ENCODE data around the gene C6orf62. TPM values are rescaled to one million over a fixed set of nuclear protein-coding genes. Genes with fewer than 3 reads are reported as not detected.
"Not testable (repeated sequence)": the region's sequence is repeated elsewhere in the genome, so short reads cannot be mapped to it uniquely, and the experiment has no call there.

The C6orf62 gene
- total and polyA plus RNA-seq, 2 donors (not counting 1 experiment from before 2014, with no cell fraction given) = 69.2 to 143 TPM

- Mint-ChIP-seq H3K27me3 (peaks cover 7% of the 10 kb centered on the region), H3K27ac (no peak overlapping the region), H3K4me1 (no peaks in the 10 kb centered on the region), H3K9me3 (ENCODE audit: insufficient read depth) (no peaks in the 10 kb centered on the region), H3K4me3 (no peak overlapping the region)
- ATAC-seq (ENCODE audit: low read depth) (no peak), DNase-seq (no peak)
- TF ChIP-seq EZH2 (IDR thresholded peaks at IDR 0.05; ENCODE audit: borderline replicate concordance, insufficient read depth, low read depth, low read length, poor library complexity, severe bottlenecking) = no peak
- Histone ChIP-seq H3K4me1 (ENCODE audit: control insufficient read depth in 2 of 2, insufficient read depth in 2 of 2, low read length in 2 of 2) (no peaks in the 10 kb centered on the region), H3K36me3 (replicated peaks in 1 of 2; ENCODE audit: control extremely low read depth in 1 of 2, control insufficient read depth in 1 of 2, extremely low read depth in 1 of 2, insufficient read depth in 2 of 2, low read length in 1 of 2) (no peaks in the 10 kb centered on the region), H4K20me1 (ENCODE audit: control insufficient read depth, insufficient read depth, low read length, poor library complexity, severe bottlenecking) (no peaks in the 10 kb centered on the region), H2AFZ (ENCODE audit: insufficient read depth, low read depth, low read length, poor library complexity, severe bottlenecking) (no peak overlapping the region), H3K79me2 (ENCODE audit: control insufficient read depth, insufficient read depth, low read length) (no peaks in the 10 kb centered on the region), H3K4me3 (ENCODE audit: control extremely low read depth in 1 of 5, extremely low read depth in 1 of 5, insufficient read depth in 1 of 5, low read depth in 2 of 5, low read length in 4 of 5) (no peak overlapping the region), H3K27ac (ENCODE audit: low read length in 2 of 2) (no peak overlapping the region), H3K9ac (ENCODE audit: low read length) (no peak overlapping the region), H3K9me3 (ENCODE audit: control extremely low read depth in 1 of 3, control insufficient read depth in 2 of 3, insufficient read depth in 1 of 3, low read length in 2 of 3) (no peaks in the 10 kb centered on the region), H3K27me3 (replicated peaks in 1 of 4; ENCODE audit: control extremely low read depth in 1 of 4, control insufficient read depth in 3 of 4, insufficient read depth in 4 of 4, low read length in 3 of 4) (no peaks in the 10 kb centered on the region), H3K4me2 (replicated peaks; ENCODE audit: low read depth, low read length, poor library complexity, severe bottlenecking) (no peak overlapping the region)
- CTCF ChIA-PET = interaction anchor here (1.3 kb wide), 1 partner anchor 315 kb away, joined by 3 read pairs; no protein-coding TSS in a partner anchor
- intact Hi-C loops (cut with micrococcal nuclease) = no loop called here
- POLR2A ChIA-PET = no interaction called here
Measured at GRCh38 chr6:24755279-24755678, 36.3 kb upstream of the C6orf62 start.

DNA sequence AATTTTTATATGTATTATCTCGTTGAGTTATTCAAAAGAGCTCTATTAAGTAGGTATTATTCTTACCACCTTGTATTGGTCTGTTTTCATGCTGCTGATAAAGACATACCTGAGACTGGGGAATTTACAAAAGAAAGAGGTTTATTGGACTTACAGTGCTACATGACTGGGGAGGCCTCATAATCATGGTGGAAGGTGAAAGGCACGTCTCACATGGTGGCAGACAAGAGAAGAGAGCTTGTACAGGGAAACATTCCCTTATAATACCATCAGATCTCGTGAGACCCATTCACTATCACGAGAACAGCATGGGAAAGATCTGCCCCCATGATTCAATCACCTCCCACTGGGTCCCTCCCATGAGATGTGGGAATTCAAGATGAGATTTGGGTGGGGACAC is 35.4 kb upstream of the C6orf62 start:
- H3K4me3 ChIP-seq (ENCODE audit: control extremely low read depth in 1 of 5, extremely low read depth in 1 of 5, insufficient read depth in 1 of 5, low read depth in 2 of 5, low read length in 4 of 5); DNase-seq: not testable (repeated sequence)

More for the DNA sequence above, 35.4 kb upstream of the C6orf62 start:
- H4K20me1 ChIP-seq (ENCODE audit: control insufficient read depth, insufficient read depth, low read length, poor library complexity, severe bottlenecking); H3K9ac ChIP-seq (ENCODE audit: low read length); H3K79me2 ChIP-seq (ENCODE audit: control insufficient read depth, insufficient read depth, low read length); H3K9me3 Mint-ChIP-seq (ENCODE audit: insufficient read depth); H3K27me3 ChIP-seq (replicated peaks in 1 of 4; ENCODE audit: control extremely low read depth in 1 of 4, control insufficient read depth in 3 of 4, insufficient read depth in 4 of 4, low read length in 3 of 4); ATAC-seq (ENCODE audit: low read depth); H3K4me1 Mint-ChIP-seq; H2AFZ ChIP-seq (ENCODE audit: insufficient read depth, low read depth, low read length, poor library complexity, severe bottlenecking); H3K4me3 Mint-ChIP-seq; H3K27ac ChIP-seq (ENCODE audit: low read length in 2 of 2); H3K36me3 ChIP-seq (replicated peaks in 1 of 2; ENCODE audit: control extremely low read depth in 1 of 2, control insufficient read depth in 1 of 2, extremely low read depth in 1 of 2, insufficient read depth in 2 of 2, low read length in 1 of 2); H3K4me1 ChIP-seq (ENCODE audit: control insufficient read depth in 2 of 2, insufficient read depth in 2 of 2, low read length in 2 of 2); H3K4me2 ChIP-seq (replicated peaks; ENCODE audit: low read depth, low read length, poor library complexity, severe bottlenecking); H3K27me3 Mint-ChIP-seq; H3K27ac Mint-ChIP-seq; intact Hi-C loops (cut with micrococcal nuclease); H3K9me3 ChIP-seq (ENCODE audit: control extremely low read depth in 1 of 3, control insufficient read depth in 2 of 3, insufficient read depth in 1 of 3, low read length in 2 of 3): not testable (repeated sequence)
- ChIA-PET POLR2A (interaction anchor here (0.6 to 1.1 kb wide), 2 partner anchors 35 to 88 kb away, joined by 3 to 5 read pairs; partner anchors contain the start of genes ACOT13, C6orf62 and TDP2), CTCF (interaction anchor here (0.5 to 0.8 kb wide), 2 partner anchors 173 to 230 kb away, joined by 3 read pairs; no protein-coding TSS in a partner anchor)
- no CpG with 5 or more reads among the region's 4 CpGs for WGBS (ENCODE audit: insufficient coverage)
